Endothelial cell (in vitro differentiated cells): ENCODE results near the gene COTL1. TPM values are rescaled to one million over a fixed set of nuclear protein-coding genes. Genes with fewer than 3 reads are reported as not detected.
A peak's percentile ranks its signal among the peaks of the same experiment; 100 is the strongest.

Experiments used
- DNase-seq: peaks from one replicate; pipeline ENCODE4 v3.0.0; 2021; ENCODE audit warnings: low spot score
- H3K27ac Mint-ChIP-seq: one replicate; pipeline ENCODE4 v1.8.0; 2021; ENCODE audit warnings: mixed read lengths, inconsistent platforms; ENCODE audit not compliant: unreplicated experiment
- H3K27me3 Mint-ChIP-seq: one replicate; pipeline ENCODE4 v1.8.0; 2021; ENCODE audit warnings: mild to moderate bottlenecking, moderate library complexity, mixed read lengths, inconsistent platforms; ENCODE audit not compliant: unreplicated experiment
- H3K36me3 Mint-ChIP-seq: one replicate; pipeline ENCODE4 v1.8.0; 2021; ENCODE audit warnings: mild to moderate bottlenecking, low read depth, mixed read lengths, inconsistent platforms; ENCODE audit not compliant: unreplicated experiment
- H3K4me1 Mint-ChIP-seq: one replicate; pipeline ENCODE4 v1.8.0; 2021; ENCODE audit warnings: mild to moderate bottlenecking, mixed read lengths, inconsistent platforms; ENCODE audit not compliant: unreplicated experiment
- H3K4me3 Mint-ChIP-seq: one replicate; pipeline ENCODE4 v1.8.0; 2021; ENCODE audit warnings: mild to moderate bottlenecking, mixed read lengths, inconsistent platforms; ENCODE audit not compliant: unreplicated experiment
- H3K9me3 Mint-ChIP-seq: one replicate; pipeline ENCODE4 v1.8.0; 2021; ENCODE audit warnings: mixed read lengths, inconsistent platforms; ENCODE audit not compliant: unreplicated experiment
- CTCF ChIP-seq: fragments of 200-600 bp; sonication (generic); IDR thresholded peaks from one replicate; pipeline ENCODE4 v1.5.0; 2021; ENCODE audit warnings: antibody characterized with exemption; ENCODE audit not compliant: unreplicated experiment
- total RNA-seq: library from RNA; stranded (reverse); fragmentation: NEBNext Ultra II Directional; extraction: Animal tissue kit (Norgen Biotek cat#: 25700); gene quantifications from one replicate; pipeline ENCODE4 v1.2.1, GENCODE V29; 2021; ENCODE audit not compliant: unreplicated experiment

COTL1 gene
- total RNA-seq, 1 donor from 2014 or later = 87.3 TPM

GRCh38 chr16:84603140-84603816 lies 14.6 kb downstream of the COTL1 start:
- Mint-ChIP-seq H3K36me3 (peaks cover 14% of the 10 kb centered on the region), H3K27ac (peak overlapping the region; percentile 70), H3K4me1 (peaks cover 45% of the 10 kb centered on the region), H3K27me3 (peaks cover 10% of the 10 kb centered on the region), H3K9me3 (no peaks in the 10 kb centered on the region), H3K4me3 (no peak overlapping the region)
- no peak for DNase-seq
- TF ChIP-seq CTCF = no peak

GRCh38 chr16:84600343-84601229 lies 17.3 kb downstream of the COTL1 start:
- DNase-seq = no peak
- H3K9me3 Mint-ChIP-seq = no peaks in the 10 kb centered on the region
- no peak overlapping the region for H3K4me3 Mint-ChIP-seq
- H3K36me3 Mint-ChIP-seq = peaks cover 10% of the 10 kb centered on the region
- peaks cover 11% of the 10 kb centered on the region for H3K27me3 Mint-ChIP-seq
- TF ChIP-seq CTCF = no peak
- H3K4me1 Mint-ChIP-seq = peaks cover 59% of the 10 kb centered on the region
- peak overlapping the region; percentile 100 for H3K27ac Mint-ChIP-seq

GRCh38 chr16:84599521-84600202 lies 18.2 kb downstream of the COTL1 start:
- Mint-ChIP-seq H3K9me3 (no peaks in the 10 kb centered on the region), H3K4me1 (peaks cover 59% of the 10 kb centered on the region), H3K27ac (peak overlapping the region; percentile 100), H3K27me3 (peaks cover 12% of the 10 kb centered on the region), H3K4me3 (peak overlapping the region; percentile 86), H3K36me3 (peaks cover 7% of the 10 kb centered on the region)
- TF ChIP-seq CTCF = no peak
- peak; percentile 69 for DNase-seq

GRCh38 chr16:84598360-84598759 lies 19.5 kb downstream of the COTL1 start:
- peaks cover 4% of the 10 kb centered on the region for H3K36me3 Mint-ChIP-seq
- H3K4me3 Mint-ChIP-seq = no peak overlapping the region
- peak overlapping the region; percentile 15 for H3K27ac Mint-ChIP-seq

More at GRCh38 chr16:84598360-84598759, 19.5 kb downstream of the COTL1 start:
- no peaks in the 10 kb centered on the region for H3K9me3 Mint-ChIP-seq
- H3K27me3 Mint-ChIP-seq = peaks cover 12% of the 10 kb centered on the region
- no peak for TF ChIP-seq CTCF
- peaks cover 54% of the 10 kb centered on the region for H3K4me1 Mint-ChIP-seq
- no peak for DNase-seq
